ENCODE measurements around the gene ZNF569.
"Not testable (repeated sequence)": the region's sequence is repeated elsewhere in the genome, so short reads cannot be mapped to it uniquely, and the experiment has no call there.

Gene ZNF569

GRCh38 chr19:37401078-37401477 is 66.2 kb downstream of the ZNF569 start:
- no peak for DNase-seq (ENCODE audit: low spot score)

- DNase-seq (ENCODE audit: low spot score) = not testable (repeated sequence)
Measured at GRCh38 chr19:37391399-37391798, 75.8 kb downstream of the ZNF569 start.

- DNase-seq (ENCODE audit: low spot score) = no peak
Measured at GRCh38 chr19:37389234-37389633, 78.0 kb downstream of the ZNF569 start.

GRCh38 chr19:37370880-37371661 is 96.2 kb downstream of the ZNF569 start, which contains the start of gene ZNF527:
Gene ZNF527 (plus strand): TSS chr19:37371099. CDS start chr19:37374199, 3,100 bp downstream.
- DNase-seq (ENCODE audit: low spot score) = peak; percentile 97

- DNase-seq (ENCODE audit: low spot score) = not testable (repeated sequence)
Measured at GRCh38 chr19:37370386-37370879, 96.8 kb downstream of the ZNF569 start.

- DNase-seq (ENCODE audit: low spot score) = no peak
Measured at GRCh38 chr19:37362733-37363132, 104.5 kb downstream of the ZNF569 start.

- DNase-seq (ENCODE audit: low spot score) = no peak
Measured at GRCh38 chr19:37361994-37362393, 105.2 kb downstream of the ZNF569 start.
